Activated B cell treated with CpG ODN at 0.5 μM for 24 hours (primary cell): ENCODE measurements around the gene OR8J3. TPM values are rescaled to one million over a fixed set of nuclear protein-coding genes. Genes with fewer than 3 reads are reported as not detected.
"Not testable (repeated sequence)": the region's sequence is repeated elsewhere in the genome, so short reads cannot be mapped to it uniquely, and the experiment has no call there.

Experiments
- ATAC-seq: fragments of 200-7000 bp; cut with Tn5 transposase; one replicate; pipeline ENCODE4 v1.10.0; 2021; ENCODE audit warnings: low read depth, mild to moderate bottlenecking, moderate library complexity
- CTCF ChIA-PET: fragments of 350-600 bp; sonication (Branson Sonifier 250); formaldehyde crosslinking; loops from one replicate; lab custom pipeline; 2021; ENCODE audit warnings: antibody characterized with exemption; lab: Charles Lee
- POLR2A ChIA-PET: fragments of 350-600 bp; sonication (Branson Sonifier 250); formaldehyde crosslinking; loops from one replicate; lab custom pipeline; 2021; ENCODE audit warnings: antibody characterized with exemption; lab: Charles Lee
- DNase-seq: peaks from one replicate; pipeline ENCODE4 v3.0.0; 2022
- H3K27ac Mint-ChIP-seq: one replicate; pipeline ENCODE4 v1.8.0; 2020; ENCODE audit warnings: mixed read lengths
- H3K27me3 Mint-ChIP-seq: one replicate; pipeline ENCODE4 v1.8.0; 2021; ENCODE audit warnings: mixed read lengths
- H3K36me3 Mint-ChIP-seq: one replicate; pipeline ENCODE4 v1.8.0; 2021; ENCODE audit warnings: low read depth, mixed read lengths
- H3K4me1 Mint-ChIP-seq: one replicate; pipeline ENCODE4 v1.8.0; 2021; ENCODE audit warnings: mixed read lengths
- H3K4me3 Mint-ChIP-seq: one replicate; pipeline ENCODE4 v1.8.0; 2020; ENCODE audit warnings: mild to moderate bottlenecking, mixed read lengths
- H3K9me3 Mint-ChIP-seq: one replicate; pipeline ENCODE4 v1.8.0; 2020; ENCODE audit warnings: mixed read lengths
- CTCF ChIP-seq: fragments of 200-600 bp; IDR thresholded peaks from one replicate; pipeline ENCODE4 v1.8.0; 2022; ENCODE audit warnings: antibody characterized with exemption, mild to moderate bottlenecking
- intact Hi-C: fragments of 100-400 bp; cut with micrococcal nuclease; formaldehyde crosslinking; loops from one replicate; pipeline ENCODE4 v1.15.1; 2024
- total RNA-seq: library from RNA; stranded (reverse); gene quantifications from 2 replicates; pipeline ENCODE4 v1.2.3, GENCODE V29; 2022

OR8J3 gene
- total RNA-seq, 1 donor from 2014 or later, result not detected

GRCh38 chr11:56163804-56164203, 23.8 kb upstream of the OR8J3 start:
- Mint-ChIP-seq H3K9me3 (peaks cover 4% of the 10 kb centered on the region), H3K4me1 (no peaks in the 10 kb centered on the region), H3K36me3 (no peaks in the 10 kb centered on the region), H3K27me3 (no peaks in the 10 kb centered on the region), H3K27ac (no peak overlapping the region), H3K4me3 (no peak overlapping the region)
- DNase-seq (no peak), ATAC-seq (no peak)
- no peak for TF ChIP-seq CTCF
- intact Hi-C loops, result no loop called here
- ChIA-PET POLR2A (no interaction called here), CTCF (no interaction called here)

GRCh38 chr11:56160217-56160616, 20.2 kb upstream of the OR8J3 start, which contains the start of gene OR8K5:
Gene OR8K5, minus strand, starts transcription at chr11:56160317. Its CDS starts 0 bp downstream, at chr11:56160317.
- TF ChIP-seq CTCF, result no peak
- POLR2A ChIA-PET, result no interaction called here
- H3K27me3 Mint-ChIP-seq, result no peaks in the 10 kb centered on the region
- no peak within 1 kb of the TSS for H3K27ac Mint-ChIP-seq
- H3K4me1 Mint-ChIP-seq, result no peaks in the 10 kb centered on the region
- intact Hi-C loops, result no loop called here
- no peak for DNase-seq
- no peak within 1 kb of the TSS for H3K4me3 Mint-ChIP-seq
- peaks cover 10% of the 10 kb centered on the region for H3K9me3 Mint-ChIP-seq
- H3K36me3 Mint-ChIP-seq, result no peaks in the 10 kb centered on the region
- no peak for ATAC-seq
- CTCF ChIA-PET, result no interaction called here

- Mint-ChIP-seq H3K4me3 (no peak overlapping the region), H3K36me3 (no peaks in the 10 kb centered on the region), H3K9me3 (peaks cover 22% of the 10 kb centered on the region), H3K27me3 (no peaks in the 10 kb centered on the region), H3K4me1 (no peaks in the 10 kb centered on the region), H3K27ac (no peak overlapping the region)
- TF ChIP-seq CTCF, result no peak
- ChIA-PET POLR2A (no interaction called here), CTCF (no interaction called here)
- ATAC-seq, result no peak
- intact Hi-C loops, result no loop called here
- DNase-seq, result no peak
These were observed 12.3 kb upstream of the OR8J3 start for GRCh38 chr11:56152333-56152732.

GRCh38 chr11:56151376-56151775, 11.4 kb upstream of the OR8J3 start:
- DNase-seq (no peak), ATAC-seq (no peak)
- no peaks in the 10 kb centered on the region for H3K4me1 Mint-ChIP-seq
- H3K4me3 Mint-ChIP-seq, result no peak overlapping the region
- ChIA-PET CTCF (no interaction called here), POLR2A (no interaction called here)
- H3K36me3 Mint-ChIP-seq, result no peaks in the 10 kb centered on the region
- no peaks in the 10 kb centered on the region for H3K27me3 Mint-ChIP-seq
- no peak for TF ChIP-seq CTCF
- H3K9me3 Mint-ChIP-seq, result peaks cover 20% of the 10 kb centered on the region
- intact Hi-C loops, result no loop called here
- no peak overlapping the region for H3K27ac Mint-ChIP-seq

- H3K27me3 Mint-ChIP-seq, POLR2A ChIA-PET, DNase-seq, H3K4me3 Mint-ChIP-seq, intact Hi-C loops, CTCF ChIA-PET, H3K9me3 Mint-ChIP-seq, ATAC-seq, H3K4me1 Mint-ChIP-seq, H3K36me3 Mint-ChIP-seq, H3K27ac Mint-ChIP-seq: not testable (repeated sequence)
These were observed 3.7 kb upstream of the OR8J3 start for GRCh38 chr11:56143681-56144080.

- Mint-ChIP-seq H3K27me3 (no peaks in the 10 kb centered on the region), H3K27ac (no peak within 1 kb of the TSS), H3K36me3 (no peaks in the 10 kb centered on the region), H3K9me3 (peaks cover 4% of the 10 kb centered on the region), H3K4me3 (no peak within 1 kb of the TSS), H3K4me1 (no peaks in the 10 kb centered on the region)
- intact Hi-C loops, result no loop called here
- ATAC-seq (no peak), DNase-seq (no peak)
- ChIA-PET CTCF (no interaction called here), POLR2A (no interaction called here)
- TF ChIP-seq CTCF, result no peak
These were observed 17.9 kb downstream of the OR8J3 start, which contains the start of gene OR8H3 for GRCh38 chr11:56122073-56122472. Gene OR8H3, plus strand, starts transcription at chr11:56122373. Its CDS starts 0 bp downstream, at chr11:56122373.
